Mesendoderm (in vitro differentiated cells): Measurements from ENCODE around the gene CUEDC2.

ENCODE experiments used
- DNase-seq: peaks from one replicate; pipeline ENCODE4 v3.0.0; 2013
- H2AK5ac ChIP-seq: 2 replicates; pipeline ENCODE4 v1.6.1; 2013; ENCODE audit warnings: low read length, inconsistent platforms
- H2BK120ac ChIP-seq: 2 replicates; pipeline ENCODE4 v1.6.1; 2013; ENCODE audit warnings: low read depth, mild to moderate bottlenecking, low read length, moderate library complexity, mixed read lengths
- H2BK15ac ChIP-seq: replicated peaks from 2 replicates; pipeline ENCODE4 v1.6.1; 2013; ENCODE audit warnings: low read depth, mild to moderate bottlenecking, moderate library complexity
- H2BK5ac ChIP-seq: 2 replicates; pipeline ENCODE4 v1.6.1; 2013; ENCODE audit warnings: low read length, inconsistent platforms
- H3K18ac ChIP-seq: 2 replicates; pipeline ENCODE4 v1.6.1; 2013; ENCODE audit warnings: mild to moderate bottlenecking, low read length, mixed read lengths
- H3K23ac ChIP-seq: one replicate; pipeline ENCODE4 v1.6.1; 2013; ENCODE audit warnings: low read length
- H3K27ac ChIP-seq: 2 replicates; pipeline ENCODE4 v1.5.1; 2013; ENCODE audit warnings: low read depth, mild to moderate bottlenecking, inconsistent platforms, low read length, moderate library complexity
- H3K27me3 ChIP-seq: 2 replicates; pipeline ENCODE4 v1.6.1; 2013; ENCODE audit warnings: low read length, control low read depth, mild to moderate bottlenecking, inconsistent platforms; ENCODE audit not compliant: insufficient read depth, poor library complexity
- H3K36me3 ChIP-seq: 2 replicates; pipeline ENCODE4 v1.6.1; 2013; ENCODE audit warnings: low read length, inconsistent platforms; ENCODE audit not compliant: control insufficient read depth, insufficient read depth
- H3K4ac ChIP-seq: one replicate; pipeline ENCODE4 v1.6.1; 2013; ENCODE audit warnings: low read depth, mild to moderate bottlenecking, low read length, moderate library complexity
- H3K4me1 ChIP-seq: 2 replicates; pipeline ENCODE4 v1.6.1; 2013; ENCODE audit warnings: low read depth, low read length, inconsistent platforms; ENCODE audit not compliant: control insufficient read depth
- H3K4me2 ChIP-seq: 2 replicates; pipeline ENCODE4 v1.6.1; 2013; ENCODE audit warnings: low read length
- H3K4me3 ChIP-seq: 2 replicates; pipeline ENCODE4 v1.5.1; 2013; ENCODE audit warnings: mild to moderate bottlenecking, low read length
- H3K56ac ChIP-seq: one replicate; pipeline ENCODE4 v1.6.1; 2013; ENCODE audit warnings: low read length
- H3K79me1 ChIP-seq: 2 replicates; pipeline ENCODE4 v1.6.1; 2013; ENCODE audit warnings: low read length, inconsistent platforms
- H3K79me2 ChIP-seq: 2 replicates; pipeline ENCODE4 v1.6.1; 2013; ENCODE audit warnings: mild to moderate bottlenecking, low read length; ENCODE audit not compliant: control insufficient read depth, insufficient read depth
- H3K9ac ChIP-seq: 2 replicates; pipeline ENCODE4 v1.6.1; 2013; ENCODE audit warnings: low read length, inconsistent platforms
- H4K5ac ChIP-seq: one replicate; pipeline ENCODE4 v1.6.1; 2013; ENCODE audit warnings: low read length
- H4K8ac ChIP-seq: one replicate; pipeline ENCODE4 v1.6.1; 2013; ENCODE audit warnings: low read depth, mild to moderate bottlenecking, control low read depth, low read length, moderate library complexity
- WGBS: extraction: QIAGEN DNeasy Blood & Tissue Kit; methylation state at CpG from one replicate; pipeline ENCODE4 v1.1.7; 2013; ENCODE audit warnings: low lambda C conversion rate, missing lambda C conversion rate; ENCODE audit not compliant: insufficient coverage; ENCODE audit errors: extremely low coverage; 5-methylcytosine and 5-hydroxymethylcytosine counted together

Gene CUEDC2

GRCh38 chr10:102397222-102398171, 34.9 kb downstream of the CUEDC2 start:
- Histone ChIP-seq H3K27ac (no peak overlapping the region), H3K79me2 (no peaks in the 10 kb centered on the region), H3K79me1 (no peaks in the 10 kb centered on the region), H3K4me3 (no peak overlapping the region), H2BK5ac (no peak overlapping the region), H4K8ac (no peak overlapping the region), H3K56ac (no peak overlapping the region), H3K23ac (no peak overlapping the region), H3K4me1 (peaks cover 10% of the 10 kb centered on the region), H3K27me3 (no peaks in the 10 kb centered on the region), H3K18ac (no peak overlapping the region), H3K4ac (no peak overlapping the region), H2AK5ac (no peak overlapping the region), H2BK15ac (no peak overlapping the region), H2BK120ac (no peak overlapping the region), H3K4me2 (no peak overlapping the region), H3K9ac (no peak overlapping the region), H4K5ac (no peak overlapping the region), H3K36me3 (no peaks in the 10 kb centered on the region)
- no CpG with 5 or more reads among the region's 14 CpGs for WGBS
- no peak for DNase-seq

- H4K8ac ChIP-seq, result no peak overlapping the region
- no peak overlapping the region for H3K4me3 ChIP-seq
- no peaks in the 10 kb centered on the region for H3K79me2 ChIP-seq
- H3K79me1 ChIP-seq, result no peaks in the 10 kb centered on the region
- no peak overlapping the region for H3K23ac ChIP-seq
- no peak overlapping the region for H2AK5ac ChIP-seq
- H3K27me3 ChIP-seq, result no peaks in the 10 kb centered on the region
- WGBS, result no CpG with 5 or more reads among the region's 12 CpGs
- no peak overlapping the region for H3K18ac ChIP-seq
- no peak overlapping the region for H2BK120ac ChIP-seq
- no peak overlapping the region for H3K4ac ChIP-seq
- H3K56ac ChIP-seq, result no peak overlapping the region
- no peak overlapping the region for H3K9ac ChIP-seq
- no peaks in the 10 kb centered on the region for H3K36me3 ChIP-seq
- H3K4me2 ChIP-seq, result no peak overlapping the region
- H2BK15ac ChIP-seq, result no peak overlapping the region
- H3K4me1 ChIP-seq, result peaks cover 10% of the 10 kb centered on the region
- no peak overlapping the region for H4K5ac ChIP-seq
- DNase-seq, result no peak
- no peak overlapping the region for H3K27ac ChIP-seq
- no peak overlapping the region for H2BK5ac ChIP-seq
These were observed 35.6 kb downstream of the CUEDC2 start for GRCh38 chr10:102396730-102397151.

DNA sequence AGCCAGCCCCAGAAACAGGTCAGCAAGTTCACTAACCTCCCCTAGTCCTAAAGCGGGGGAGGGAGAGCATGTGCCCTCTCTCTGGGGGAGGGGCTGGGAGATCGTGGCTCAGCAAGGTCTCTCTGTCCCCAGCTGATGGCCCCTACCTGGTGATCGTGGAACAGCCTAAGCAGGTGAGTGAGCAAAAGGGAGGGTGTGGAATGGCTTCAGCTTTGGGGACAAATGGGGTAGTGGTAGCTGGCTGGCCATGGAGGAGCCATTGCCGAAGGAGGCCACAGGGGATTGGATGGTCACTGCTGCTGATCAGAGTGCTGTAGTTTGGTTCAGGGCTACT, 36.1 kb downstream of the CUEDC2 start:
- no peak overlapping the region for H3K18ac ChIP-seq
- no peak overlapping the region for H2BK5ac ChIP-seq
- H2AK5ac ChIP-seq, result no peak overlapping the region
- H3K27ac ChIP-seq, result no peak overlapping the region
- H3K4me1 ChIP-seq, result peaks cover 10% of the 10 kb centered on the region
- DNase-seq, result no peak
- no peak overlapping the region for H3K4ac ChIP-seq
- no peaks in the 10 kb centered on the region for H3K79me1 ChIP-seq
- WGBS, result no CpG with 5 or more reads among the region's 4 CpGs
- H4K5ac ChIP-seq, result no peak overlapping the region
- H2BK120ac ChIP-seq, result no peak overlapping the region
- peak overlapping the region; percentile 72 for H3K9ac ChIP-seq
- H2BK15ac ChIP-seq, result no peak overlapping the region
- no peak overlapping the region for H4K8ac ChIP-seq
- H3K4me2 ChIP-seq, result peak overlapping the region; percentile 55
- no peaks in the 10 kb centered on the region for H3K36me3 ChIP-seq
- no peaks in the 10 kb centered on the region for H3K79me2 ChIP-seq
- peak overlapping the region; percentile 48 for H3K23ac ChIP-seq
- no peak overlapping the region for H3K4me3 ChIP-seq
- peak overlapping the region; percentile 79 for H3K56ac ChIP-seq
- no peaks in the 10 kb centered on the region for H3K27me3 ChIP-seq

DNA sequence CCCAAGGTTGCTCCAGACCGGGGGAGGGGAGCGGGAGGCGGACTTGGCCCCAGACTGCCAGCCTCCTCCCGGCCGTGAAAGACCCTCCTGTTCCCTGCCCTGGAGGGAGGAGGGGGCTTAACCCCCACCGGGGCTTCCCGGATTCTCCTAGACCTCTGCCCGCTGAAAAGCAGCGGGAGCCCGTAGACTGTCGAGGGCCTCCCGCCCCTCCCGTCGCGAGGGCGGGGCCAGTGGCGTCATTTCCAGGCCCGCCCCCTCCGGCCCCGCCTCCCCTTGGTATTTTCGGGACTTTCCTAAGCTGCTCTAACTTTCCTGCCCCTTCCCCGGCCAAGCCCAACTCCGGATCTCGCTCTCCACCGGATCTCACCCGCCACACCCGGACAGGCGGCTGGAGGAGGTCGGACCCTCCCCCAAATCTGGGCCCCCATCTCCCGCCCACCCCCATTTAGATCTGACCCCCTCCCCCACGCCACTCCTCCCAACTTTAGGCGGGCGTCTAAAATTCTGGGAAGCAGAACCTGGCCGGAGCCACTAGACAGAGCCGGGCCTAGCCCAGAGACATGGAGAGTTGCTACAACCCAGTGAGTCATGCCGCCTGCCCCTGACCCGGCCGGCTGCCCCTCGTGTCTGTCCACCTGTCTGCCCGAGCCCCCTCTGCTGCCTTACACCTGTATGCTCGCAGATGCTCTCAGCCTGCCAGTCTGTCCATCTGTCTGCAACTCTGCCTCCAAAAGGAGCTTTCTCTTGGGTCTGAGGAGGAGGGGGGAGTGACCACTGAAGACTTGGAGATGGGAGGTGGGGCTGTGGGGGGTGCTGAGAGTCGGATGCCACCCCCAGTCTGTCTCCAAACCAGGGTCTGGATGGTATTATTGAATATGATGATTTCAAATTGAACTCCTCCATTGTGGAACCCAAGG, 36.7 kb downstream of the CUEDC2 start, which contains the start of gene NFKB2:
NFKB2 (plus strand) TSS at position 306 of the 917 bp plus-strand sequence; CDS start at position 561, 255 bp downstream.
- no CpG with 5 or more reads among the region's 42 CpGs for WGBS
- Histone ChIP-seq H2BK15ac (no peak within 1 kb of the TSS), H4K5ac (no peak within 1 kb of the TSS), H3K36me3 (no peaks in the 10 kb centered on the region), H3K56ac (peak within 1 kb of the TSS; percentile 79), H3K4me1 (peaks cover 10% of the 10 kb centered on the region), H2BK5ac (no peak within 1 kb of the TSS), H3K4me3 (peak within 1 kb of the TSS; percentile 34), H3K18ac (peak within 1 kb of the TSS; percentile 20), H3K23ac (peak within 1 kb of the TSS; percentile 48), H3K79me2 (no peaks in the 10 kb centered on the region), H3K4me2 (peak within 1 kb of the TSS; percentile 94), H2AK5ac (no peak within 1 kb of the TSS), H3K27me3 (no peaks in the 10 kb centered on the region), H2BK120ac (no peak within 1 kb of the TSS), H3K9ac (peak within 1 kb of the TSS; percentile 72), H4K8ac (no peak within 1 kb of the TSS), H3K4ac (no peak within 1 kb of the TSS), H3K27ac (no peak within 1 kb of the TSS), H3K79me1 (no peaks in the 10 kb centered on the region)
- peak; percentile 94 for DNase-seq

- WGBS, result no CpG with 5 or more reads among the region's 35 CpGs
- Histone ChIP-seq H3K4me2 (peak overlapping the region; percentile 94), H3K9ac (peak overlapping the region; percentile 55), H3K4ac (no peak overlapping the region), H2BK15ac (no peak overlapping the region), H3K4me1 (peaks cover 10% of the 10 kb centered on the region), H2AK5ac (no peak overlapping the region), H4K8ac (no peak overlapping the region), H3K4me3 (peak overlapping the region; percentile 26), H3K79me1 (no peaks in the 10 kb centered on the region), H2BK120ac (no peak overlapping the region), H3K36me3 (no peaks in the 10 kb centered on the region), H3K56ac (peak overlapping the region; percentile 76), H2BK5ac (no peak overlapping the region), H3K27me3 (no peaks in the 10 kb centered on the region), H3K79me2 (no peaks in the 10 kb centered on the region), H3K23ac (no peak overlapping the region), H4K5ac (no peak overlapping the region), H3K27ac (no peak overlapping the region), H3K18ac (peak overlapping the region; percentile 20)
- peak; percentile 46 for DNase-seq
These were observed 37.5 kb downstream of the CUEDC2 start for GRCh38 chr10:102394801-102395399.
